HG03135 (cell line): ENCODE data around the gene WDR86.

Experiments
- ATAC-seq: cut with Tn5 transposase; IDR thresholded peaks from one replicate; pipeline ENCODE4 v1.9.1; 2021; ENCODE audit warnings: mild to moderate bottlenecking, moderate library complexity; ENCODE audit not compliant: unreplicated experiment

The WDR86 gene

GRCh38 chr7:151381348-151382078, 28.3 kb downstream of the WDR86 start:
- ATAC-seq = no peak

GRCh38 chr7:151381098-151381347, 28.8 kb downstream of the WDR86 start:
- ATAC-seq = no peak

- ATAC-seq = no peak
These were observed 29.4 kb downstream of the WDR86 start for GRCh38 chr7:151380199-151381097.

GRCh38 chr7:151379534-151380198, 30.2 kb downstream of the WDR86 start:
- ATAC-seq = no peak

- no peak for ATAC-seq
These were observed 30.7 kb downstream of the WDR86 start for GRCh38 chr7:151379193-151379520.

- ATAC-seq = no peak
These were observed 31.2 kb downstream of the WDR86 start for GRCh38 chr7:151378496-151379192.

- ATAC-seq = no peak
These were observed 31.8 kb downstream of the WDR86 start for GRCh38 chr7:151378011-151378410.

GRCh38 chr7:151377406-151377805, 32.4 kb downstream of the WDR86 start:
- no peak for ATAC-seq

GRCh38 chr7:151376218-151376902, 33.5 kb downstream of the WDR86 start:
- no peak for ATAC-seq

- ATAC-seq = no peak
These were observed 34.2 kb downstream of the WDR86 start for GRCh38 chr7:151375530-151376217.

- ATAC-seq = no peak
These were observed 35.1 kb downstream of the WDR86 start for GRCh38 chr7:151374726-151375125.

- no peak for ATAC-seq
These were observed 35.7 kb downstream of the WDR86 start for GRCh38 chr7:151374139-151374538.

GRCh38 chr7:151373599-151373998, 36.2 kb downstream of the WDR86 start:
- ATAC-seq = no peak

- no peak for ATAC-seq
These were observed 37.1 kb downstream of the WDR86 start for GRCh38 chr7:151372612-151373265.

- no peak for ATAC-seq
These were observed 38.6 kb downstream of the WDR86 start for GRCh38 chr7:151371266-151371665.

GRCh38 chr7:151368136-151368571, 41.7 kb downstream of the WDR86 start:
- peak; percentile 98 for ATAC-seq

GRCh38 chr7:151367284-151367683, 42.6 kb downstream of the WDR86 start:
- ATAC-seq = no peak

- ATAC-seq = no peak
These were observed 43.0 kb downstream of the WDR86 start for GRCh38 chr7:151366880-151367222.

GRCh38 chr7:151366166-151366879, 43.5 kb downstream of the WDR86 start:
- ATAC-seq = no peak
